ENCODE results near the gene MTHFSD.

- TF ChIP-seq CTCF (IDR thresholded peaks at IDR 0.05): no peak
- no peak for TF ChIP-seq POLR2A (IDR thresholded peaks at IDR 0.05)
- no peak for TF ChIP-seq POLR2AphosphoS5 (IDR thresholded peaks at IDR 0.05)
These were observed 39.6 kb downstream of the MTHFSD start for GRCh38 chr16:86515413-86515776.

Measured in breast epithelium (tissue), 3 donors.